Measurements from ENCODE around the gene TUBGCP3. TPM values are rescaled to one million over a fixed set of nuclear protein-coding genes. Genes with fewer than 3 reads are reported as not detected.

Gene TUBGCP3
- total RNA-seq, 1 donor from 2014 or later = 29.6 TPM

GRCh38 chr13:112475889-112476288 is 112.1 kb downstream of the TUBGCP3 start:
- DNase-seq = no peak

GRCh38 chr13:112474869-112475268 is 113.1 kb downstream of the TUBGCP3 start:
- no peak for DNase-seq

DNA sequence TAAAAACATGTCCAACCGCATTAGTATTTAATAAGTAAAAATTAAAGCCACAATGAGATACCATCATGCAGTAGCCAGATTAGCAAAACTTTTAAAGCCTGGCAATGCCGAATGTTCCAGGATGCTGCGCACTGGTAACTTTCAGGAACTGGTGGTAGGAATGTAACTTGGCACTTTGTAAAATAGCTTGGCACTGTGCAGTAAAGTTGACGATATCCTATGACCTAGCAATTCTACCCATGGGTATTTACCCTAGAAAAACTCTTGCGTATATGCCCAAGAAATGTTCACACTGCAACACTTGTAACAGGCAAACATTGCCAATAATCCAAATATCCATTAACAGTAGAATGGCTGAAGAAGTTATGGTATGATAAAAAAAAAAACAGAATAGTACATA is 114.1 kb downstream of the TUBGCP3 start:
- DNase-seq = no peak

- DNase-seq = no peak
Observed at GRCh38 chr13:112469071-112469745, 118.7 kb downstream of the TUBGCP3 start.

GRCh38 chr13:112468069-112468468 is 119.9 kb downstream of the TUBGCP3 start:
- DNase-seq = no peak

- DNase-seq = no peak
Observed at GRCh38 chr13:112467236-112467635, 120.7 kb downstream of the TUBGCP3 start.

DNA sequence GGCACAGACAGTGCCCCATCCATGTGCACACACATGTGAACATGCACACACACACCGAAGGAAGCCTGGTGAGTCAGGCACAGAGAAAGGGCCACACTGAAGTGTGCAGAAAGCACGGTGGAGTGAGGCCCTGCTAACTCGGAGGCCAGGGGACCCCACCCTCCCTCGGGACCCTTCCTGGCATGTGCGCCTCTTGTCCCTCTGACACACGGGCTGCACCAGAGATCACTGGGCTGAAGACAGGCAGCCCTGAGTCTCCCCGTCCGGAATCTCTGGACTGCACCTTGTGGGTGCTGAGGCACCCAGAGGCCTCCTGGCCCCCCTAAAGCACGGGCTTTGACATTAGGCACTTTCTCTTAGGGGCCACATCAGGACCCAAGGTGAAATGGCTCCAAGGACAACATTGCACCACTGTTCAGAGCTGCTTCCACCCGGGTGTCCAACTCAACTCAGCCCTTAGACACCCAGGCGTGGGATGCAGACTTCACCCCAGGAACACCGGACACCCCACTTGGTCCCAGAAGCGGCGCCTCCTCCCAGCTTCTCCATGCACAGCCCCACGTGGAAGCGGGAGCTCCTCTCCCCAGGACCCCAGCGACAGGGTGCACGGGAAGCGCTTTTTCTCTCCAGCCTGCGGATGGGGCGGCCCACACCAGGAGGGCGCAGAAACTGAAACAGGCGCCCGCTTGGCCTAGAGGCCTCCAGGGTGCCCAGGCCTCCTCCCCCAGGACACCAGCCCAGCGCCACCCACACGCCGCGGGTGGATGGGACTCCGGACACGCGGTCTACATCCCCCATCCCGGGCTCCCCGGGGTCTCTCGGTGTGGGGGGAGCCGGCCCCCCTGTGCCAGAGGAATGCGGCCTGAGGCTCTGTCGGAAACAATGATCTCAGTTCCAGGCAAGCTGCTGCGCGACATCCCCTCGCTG is 121.6 kb downstream of the TUBGCP3 start:
- no peak for DNase-seq

GRCh38 chr13:112465251-112466131 is 122.5 kb downstream of the TUBGCP3 start:
- no peak for DNase-seq

- DNase-seq = no peak
Observed at GRCh38 chr13:112464720-112465119, 123.2 kb downstream of the TUBGCP3 start.

DNA sequence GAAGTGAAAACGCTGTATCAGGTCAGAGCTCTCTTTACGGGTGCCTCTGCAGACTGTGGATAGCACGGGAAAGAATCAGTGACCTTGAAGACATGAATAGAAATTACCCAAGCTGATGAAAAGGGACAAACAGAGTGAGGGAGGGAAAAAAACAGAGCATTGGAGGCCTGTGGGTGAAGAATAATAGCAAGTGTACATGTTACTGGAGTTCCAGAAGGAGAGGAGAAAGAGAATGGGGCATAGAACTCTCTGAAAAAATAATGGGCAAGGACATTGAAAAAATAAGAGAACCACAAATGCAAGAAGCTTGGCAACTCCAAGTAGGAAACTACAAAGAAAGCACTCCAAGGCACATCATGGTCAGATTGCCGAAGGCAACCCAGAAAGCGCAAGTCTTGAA is 125.5 kb downstream of the TUBGCP3 start:
- DNase-seq = no peak

DNA sequence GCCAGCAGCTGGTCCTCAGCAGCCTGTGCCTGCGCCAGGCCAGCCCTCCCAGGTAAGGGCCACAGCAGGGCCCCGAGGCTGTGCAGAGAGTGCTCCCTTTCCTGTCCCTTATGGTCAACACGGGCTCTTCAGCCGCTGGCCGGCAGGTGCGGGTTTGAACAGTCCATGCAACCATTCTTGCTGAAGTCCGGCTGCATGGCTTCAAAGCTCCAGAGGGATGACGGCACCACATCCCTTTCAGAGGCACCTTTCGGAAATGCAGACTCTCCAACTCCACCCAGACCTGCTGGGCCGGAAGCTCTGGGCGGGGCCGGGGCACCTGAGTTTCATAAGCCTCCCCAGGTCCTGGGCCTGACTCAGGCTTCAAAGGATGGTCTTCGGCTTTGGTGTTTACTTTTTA is 130.5 kb downstream of the TUBGCP3 start:
- no peak for DNase-seq

DNA sequence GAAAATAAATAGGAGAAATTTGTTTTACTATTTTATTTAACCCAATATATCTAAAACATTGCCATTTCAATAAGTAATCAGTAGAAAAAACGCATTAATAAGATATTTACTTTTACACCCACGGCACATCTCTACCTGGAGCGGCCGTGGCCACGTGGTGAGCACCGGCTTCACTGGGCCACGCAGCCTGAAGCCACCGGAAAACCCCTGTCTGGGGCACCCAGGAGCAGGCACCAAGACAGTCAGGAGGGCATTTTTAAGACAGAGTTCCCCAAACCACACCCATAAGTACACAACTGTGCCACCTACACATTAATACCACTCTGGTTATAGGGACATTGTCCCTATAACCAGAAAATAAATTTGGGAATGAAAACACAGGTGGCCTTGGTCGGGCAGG is 130.9 kb downstream of the TUBGCP3 start:
- DNase-seq = no peak

- no peak for DNase-seq
Observed at GRCh38 chr13:112456138-112457056, 131.6 kb downstream of the TUBGCP3 start.

GRCh38 chr13:112455476-112456059 is 132.4 kb downstream of the TUBGCP3 start:
- DNase-seq = no peak

DNA sequence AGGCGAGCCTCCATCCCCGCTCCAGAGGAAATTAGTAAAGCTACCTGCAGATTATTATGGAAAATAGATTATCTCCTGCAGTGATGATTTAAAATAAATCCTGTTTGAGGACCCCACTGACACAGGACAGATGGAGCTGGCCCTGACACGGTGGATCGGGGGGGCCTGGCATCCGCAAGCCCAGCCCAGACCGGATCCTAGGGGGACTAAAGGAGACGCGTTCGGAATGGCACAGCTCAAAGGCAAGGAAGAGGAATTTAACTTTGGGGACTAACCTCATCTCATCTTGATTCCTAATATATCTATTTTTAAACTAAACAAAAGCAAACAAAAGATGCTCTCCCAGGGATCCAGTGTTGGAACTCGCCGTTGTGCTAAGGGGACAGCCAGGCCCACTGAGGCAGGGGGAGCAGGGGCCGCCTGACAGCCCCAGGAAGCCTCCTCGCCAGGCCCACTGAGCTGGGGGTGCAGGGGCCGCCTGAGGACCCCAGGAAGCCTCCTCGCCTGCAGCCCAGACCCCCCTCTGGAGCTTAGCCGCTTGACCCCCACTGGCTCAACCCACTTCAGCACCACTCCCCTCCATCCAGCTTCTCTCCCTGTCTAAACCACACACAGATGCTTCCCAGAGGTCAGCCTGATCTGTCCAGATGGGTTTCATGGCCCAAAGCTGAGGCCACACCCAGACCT is 133.2 kb downstream of the TUBGCP3 start:
- no peak for DNase-seq

DNA sequence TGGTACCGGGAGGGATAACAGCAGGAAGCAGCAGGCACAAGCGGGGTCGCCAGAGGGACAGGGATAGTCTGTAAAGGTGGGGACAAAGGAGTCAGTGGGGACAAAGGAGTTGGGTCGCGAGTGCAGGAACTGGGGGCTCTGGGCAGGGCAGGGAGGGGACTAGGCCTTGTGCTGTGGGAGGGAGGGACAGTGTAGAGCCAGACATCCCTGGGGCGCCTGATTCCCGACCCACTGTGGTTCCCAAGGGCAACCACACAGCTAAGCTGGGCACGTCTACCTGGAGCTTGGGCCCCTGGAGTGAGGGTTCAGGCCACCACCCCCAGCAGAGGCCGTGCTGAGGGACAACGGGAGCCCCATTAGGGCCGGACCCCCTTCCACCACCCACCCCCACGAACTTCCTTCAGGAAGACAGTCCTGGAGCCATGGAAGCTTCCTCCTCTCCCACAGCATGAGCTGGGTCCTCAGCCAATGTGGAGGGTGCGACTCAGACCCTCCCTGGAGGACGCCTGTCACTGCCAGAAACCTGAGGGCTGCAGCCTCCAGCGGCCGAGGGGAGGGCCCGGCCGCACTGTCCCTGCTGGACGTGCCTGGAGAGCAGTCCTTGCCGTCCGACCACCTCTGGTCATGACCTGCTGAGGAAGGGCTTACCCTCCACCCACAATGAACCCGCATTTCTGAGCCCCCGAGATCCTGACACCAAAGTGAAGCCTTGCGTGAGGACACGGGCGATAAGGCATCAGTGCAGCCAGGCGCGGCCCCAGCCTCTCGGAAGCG is 133.9 kb downstream of the TUBGCP3 start:
- DNase-seq = no peak

DNA sequence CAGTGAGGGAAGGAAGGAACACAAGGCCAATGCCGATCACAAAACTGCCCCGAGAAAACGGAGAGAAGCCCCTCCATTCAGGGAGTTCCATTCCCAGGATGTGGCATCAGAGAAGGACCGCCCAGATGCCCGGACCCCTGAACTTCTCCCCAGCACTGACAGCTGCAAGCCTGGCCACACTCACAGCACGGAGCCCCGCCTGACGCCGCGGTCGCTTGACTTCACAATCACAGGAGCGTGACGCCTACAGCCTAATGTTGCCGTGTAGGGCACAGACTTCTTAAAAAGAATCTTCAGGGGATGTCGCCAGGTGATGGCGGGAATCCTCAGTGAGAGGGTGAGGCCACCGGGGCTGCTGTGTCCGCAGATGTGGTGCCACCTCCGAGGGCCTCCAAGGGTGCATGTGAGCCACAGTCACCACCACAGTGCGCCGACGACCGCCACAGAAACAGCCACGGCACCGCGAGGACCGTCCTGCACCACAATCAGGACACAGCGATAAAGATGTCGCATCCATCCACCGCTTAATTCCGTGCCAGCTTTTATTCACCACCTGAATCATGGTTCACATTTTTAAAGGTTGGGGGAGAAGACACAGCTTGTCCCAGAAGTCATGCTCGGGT is 134.6 kb downstream of the TUBGCP3 start:
- no peak for DNase-seq

DNA sequence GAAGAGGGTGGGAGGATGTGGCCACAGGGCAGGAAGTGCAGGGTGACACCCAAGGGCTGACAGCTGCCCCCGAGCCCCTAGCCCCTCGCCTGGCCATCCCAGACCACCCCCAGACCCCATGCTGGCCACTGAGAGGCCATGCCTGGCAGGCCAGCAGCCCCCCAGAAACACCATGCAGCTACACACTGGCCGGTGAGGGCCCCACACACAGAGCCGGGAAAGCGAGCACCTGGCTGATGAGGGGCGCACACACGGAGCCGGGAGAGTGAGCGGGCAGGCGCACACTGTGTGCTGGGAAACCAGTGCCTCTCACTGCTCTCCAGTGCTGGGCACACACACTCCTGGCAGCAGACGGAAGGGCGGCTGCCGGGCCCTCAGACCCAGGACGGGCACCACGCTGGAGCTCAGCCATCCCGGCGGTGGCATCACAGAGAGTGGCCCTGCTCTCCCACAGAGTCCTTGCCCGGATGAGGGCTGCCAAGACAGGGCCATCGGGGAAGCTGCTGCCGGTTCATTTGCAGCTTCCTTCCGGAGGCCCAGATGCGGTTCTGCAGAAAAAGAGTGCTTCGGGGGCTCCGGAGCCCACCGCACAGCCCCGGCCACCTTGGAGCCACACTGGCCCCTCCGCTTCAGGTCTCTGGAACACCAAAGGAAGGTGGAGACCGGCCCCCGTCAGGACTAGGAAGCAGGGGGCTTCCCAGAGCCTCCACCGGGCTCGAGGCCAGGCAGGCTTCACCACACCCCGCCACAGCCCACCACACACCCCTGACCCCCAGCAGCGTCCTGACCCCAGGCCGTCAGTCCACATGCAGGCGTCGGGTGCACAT is 135.4 kb downstream of the TUBGCP3 start:
- DNase-seq = no peak
